Nephron (organoid): ENCODE data around the gene SOHLH1.

Source experiments
- H3K27ac Mint-ChIP-seq, 3 experiments: 2 replicates each; pipeline ENCODE4 v1.8.0; 2020; ENCODE audit warnings: mixed read lengths in 3 of 3, mild to moderate bottlenecking in 2 of 3, moderate library complexity in 1 of 3
- H3K27me3 Mint-ChIP-seq: 2 replicates; pipeline ENCODE4 v1.8.0; 2021; ENCODE audit warnings: low read depth, mild to moderate bottlenecking, moderate library complexity, mixed read lengths
- H3K36me3 Mint-ChIP-seq: 2 replicates; pipeline ENCODE4 v1.8.0; 2020; ENCODE audit warnings: low read depth, mixed read lengths
- H3K4me1 Mint-ChIP-seq: 2 replicates; pipeline ENCODE4 v1.8.0; 2020; ENCODE audit warnings: mixed read lengths
- H3K4me3 Mint-ChIP-seq, 3 experiments: 2 replicates each; pipeline ENCODE4 v1.8.0; 2020; ENCODE audit warnings: mild to moderate bottlenecking in 3 of 3, mixed read lengths in 3 of 3, moderate library complexity in 2 of 3
- H3K9me3 Mint-ChIP-seq: 2 replicates; pipeline ENCODE4 v1.8.0; 2020; ENCODE audit warnings: mixed read lengths
- TF ChIP-seq, protein P1 (sequence below), 3 experiments: fragments of 200-600 bp; sonication (generic); IDR thresholded peaks; one replicate each; pipeline ENCODE4 v1.5.0; 2021; ENCODE audit warnings: antibody characterized with exemption in 3 of 3; ENCODE audit not compliant: unreplicated experiment in 3 of 3

SOHLH1 gene, protein sequence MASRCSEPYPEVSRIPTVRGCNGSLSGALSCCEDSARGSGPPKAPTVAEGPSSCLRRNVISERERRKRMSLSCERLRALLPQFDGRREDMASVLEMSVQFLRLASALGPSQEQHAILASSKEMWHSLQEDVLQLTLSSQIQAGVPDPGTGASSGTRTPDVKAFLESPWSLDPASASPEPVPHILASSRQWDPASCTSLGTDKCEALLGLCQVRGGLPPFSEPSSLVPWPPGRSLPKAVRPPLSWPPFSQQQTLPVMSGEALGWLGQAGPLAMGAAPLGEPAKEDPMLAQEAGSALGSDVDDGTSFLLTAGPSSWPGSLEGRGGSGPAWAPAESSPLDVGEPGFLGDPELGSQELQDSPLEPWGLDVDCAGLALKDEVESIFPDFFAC

DNA sequence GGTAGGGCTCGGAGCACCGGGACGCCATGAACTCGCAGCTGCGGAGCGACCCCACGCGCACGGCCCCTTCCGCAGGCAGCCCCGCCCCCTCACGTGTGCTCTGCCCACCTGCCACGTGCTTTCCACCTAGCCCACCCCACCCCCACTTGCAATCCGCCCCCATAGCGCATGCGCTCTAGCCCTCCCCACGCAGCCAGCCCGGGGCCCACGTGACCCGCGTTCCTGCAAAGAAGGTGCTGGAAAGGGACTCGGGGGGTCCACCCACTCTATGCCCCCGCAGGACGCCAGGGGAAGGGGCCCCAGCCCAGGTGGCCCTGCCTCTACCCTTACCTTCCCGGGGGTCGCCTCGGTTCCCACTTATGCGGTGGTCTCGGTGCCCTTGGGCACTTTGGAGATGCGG, at the start of gene SOHLH1:
TSS of gene SOHLH1 (minus strand) at position 42 of the 400 bp plus-strand sequence. CDS start at position 28, 14 bp downstream.
- H3K27me3 Mint-ChIP-seq: peaks cover 18% of the 10 kb centered on the region
- H3K4me3 Mint-ChIP-seq: no peak within 1 kb of the TSS
- H3K27ac Mint-ChIP-seq: no peak within 1 kb of the TSS
- no peaks in the 10 kb centered on the region for H3K36me3 Mint-ChIP-seq
- no peaks in the 10 kb centered on the region for H3K4me1 Mint-ChIP-seq
- TF ChIP-seq, protein P1, sequence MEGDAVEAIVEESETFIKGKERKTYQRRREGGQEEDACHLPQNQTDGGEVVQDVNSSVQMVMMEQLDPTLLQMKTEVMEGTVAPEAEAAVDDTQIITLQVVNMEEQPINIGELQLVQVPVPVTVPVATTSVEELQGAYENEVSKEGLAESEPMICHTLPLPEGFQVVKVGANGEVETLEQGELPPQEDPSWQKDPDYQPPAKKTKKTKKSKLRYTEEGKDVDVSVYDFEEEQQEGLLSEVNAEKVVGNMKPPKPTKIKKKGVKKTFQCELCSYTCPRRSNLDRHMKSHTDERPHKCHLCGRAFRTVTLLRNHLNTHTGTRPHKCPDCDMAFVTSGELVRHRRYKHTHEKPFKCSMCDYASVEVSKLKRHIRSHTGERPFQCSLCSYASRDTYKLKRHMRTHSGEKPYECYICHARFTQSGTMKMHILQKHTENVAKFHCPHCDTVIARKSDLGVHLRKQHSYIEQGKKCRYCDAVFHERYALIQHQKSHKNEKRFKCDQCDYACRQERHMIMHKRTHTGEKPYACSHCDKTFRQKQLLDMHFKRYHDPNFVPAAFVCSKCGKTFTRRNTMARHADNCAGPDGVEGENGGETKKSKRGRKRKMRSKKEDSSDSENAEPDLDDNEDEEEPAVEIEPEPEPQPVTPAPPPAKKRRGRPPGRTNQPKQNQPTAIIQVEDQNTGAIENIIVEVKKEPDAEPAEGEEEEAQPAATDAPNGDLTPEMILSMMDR (IDR thresholded peaks at IDR 0.05; ENCODE audit: unreplicated experiment in 3 of 3): no peak
- no peaks in the 10 kb centered on the region for H3K9me3 Mint-ChIP-seq

DNA sequence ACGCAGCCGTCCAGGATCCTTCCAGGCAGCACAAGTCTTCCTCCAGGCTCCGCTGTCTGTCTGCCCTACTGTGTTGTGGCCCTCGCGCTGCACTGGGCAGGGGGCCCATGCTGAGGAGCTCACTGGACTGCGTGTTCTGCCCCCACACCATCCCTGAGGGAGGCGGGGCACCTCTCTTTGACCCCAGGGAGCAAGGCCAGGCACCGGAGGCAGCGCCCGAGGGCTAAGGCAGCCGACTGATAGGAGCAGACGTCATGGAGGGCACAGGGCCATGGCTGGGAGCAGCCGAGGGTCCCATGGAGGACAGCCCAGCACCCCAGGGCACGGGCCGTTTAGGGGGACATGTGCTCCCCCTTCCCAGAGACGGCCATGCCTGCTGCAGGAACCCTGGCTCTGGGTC, 49.4 kb upstream of the SOHLH1 start:
- Mint-ChIP-seq H3K9me3 (no peaks in the 10 kb centered on the region), H3K36me3 (no peaks in the 10 kb centered on the region), H3K4me3 (no peak overlapping the region), H3K27ac (no peak overlapping the region), H3K4me1 (no peaks in the 10 kb centered on the region), H3K27me3 (peaks cover 10% of the 10 kb centered on the region)
- TF ChIP-seq, protein P1 (IDR thresholded peaks at IDR 0.05; ENCODE audit: unreplicated experiment in 3 of 3): no peak

DNA sequence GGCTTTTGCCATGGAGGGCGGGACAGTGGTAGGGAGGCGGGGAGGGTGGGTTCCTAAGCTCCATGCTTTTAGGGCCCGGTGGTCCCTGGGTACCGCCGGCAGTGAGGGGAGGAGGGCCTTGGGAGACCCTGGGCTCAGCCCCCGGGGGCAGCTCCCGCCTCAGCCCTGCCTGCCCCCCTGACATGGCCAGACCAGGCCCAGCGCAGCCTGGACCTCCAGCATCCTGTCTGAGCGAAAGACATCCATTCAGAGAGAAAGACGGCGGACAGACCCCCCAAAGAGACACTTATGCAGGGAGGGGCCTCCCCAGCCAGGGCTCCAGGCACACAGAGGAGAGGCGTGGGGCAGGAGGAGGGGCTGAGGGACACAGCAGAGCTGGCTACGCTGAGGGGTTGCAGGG, 48.0 kb upstream of the SOHLH1 start:
- Mint-ChIP-seq H3K27me3 (peaks cover 7% of the 10 kb centered on the region), H3K4me3 (no peak overlapping the region), H3K9me3 (no peaks in the 10 kb centered on the region), H3K36me3 (no peaks in the 10 kb centered on the region), H3K27ac (no peak overlapping the region), H3K4me1 (no peaks in the 10 kb centered on the region)
- TF ChIP-seq, protein P1 (IDR thresholded peaks at IDR 0.05; ENCODE audit: unreplicated experiment in 3 of 3): no peak

DNA sequence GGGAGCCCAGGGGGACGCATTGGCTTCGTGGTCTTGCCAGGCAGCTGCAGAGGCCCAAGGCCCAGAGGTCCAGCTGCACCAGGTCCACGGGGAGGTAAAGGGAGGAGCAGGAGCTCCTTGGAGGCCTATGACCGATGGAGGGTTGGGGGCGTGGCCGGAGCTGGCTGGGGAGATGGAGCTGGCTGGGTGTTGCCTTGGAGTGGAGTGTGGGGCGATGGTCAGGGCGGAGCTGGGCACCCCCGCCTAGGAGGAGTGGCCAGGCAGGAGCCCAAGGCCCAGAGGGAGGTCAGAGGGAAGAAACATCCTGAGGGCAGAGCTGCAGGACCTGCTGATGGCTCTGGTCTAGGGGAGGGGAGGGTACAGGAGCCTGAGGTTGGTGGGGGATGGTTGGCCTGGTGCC, 47.3 kb upstream of the SOHLH1 start:
- Mint-ChIP-seq H3K27me3 (peaks cover 2% of the 10 kb centered on the region), H3K9me3 (no peaks in the 10 kb centered on the region), H3K4me1 (no peaks in the 10 kb centered on the region), H3K36me3 (no peaks in the 10 kb centered on the region), H3K4me3 (no peak overlapping the region), H3K27ac (no peak overlapping the region)
- TF ChIP-seq, protein P1 (IDR thresholded peaks at IDR 0.05; ENCODE audit: unreplicated experiment in 3 of 3): no peak

DNA sequence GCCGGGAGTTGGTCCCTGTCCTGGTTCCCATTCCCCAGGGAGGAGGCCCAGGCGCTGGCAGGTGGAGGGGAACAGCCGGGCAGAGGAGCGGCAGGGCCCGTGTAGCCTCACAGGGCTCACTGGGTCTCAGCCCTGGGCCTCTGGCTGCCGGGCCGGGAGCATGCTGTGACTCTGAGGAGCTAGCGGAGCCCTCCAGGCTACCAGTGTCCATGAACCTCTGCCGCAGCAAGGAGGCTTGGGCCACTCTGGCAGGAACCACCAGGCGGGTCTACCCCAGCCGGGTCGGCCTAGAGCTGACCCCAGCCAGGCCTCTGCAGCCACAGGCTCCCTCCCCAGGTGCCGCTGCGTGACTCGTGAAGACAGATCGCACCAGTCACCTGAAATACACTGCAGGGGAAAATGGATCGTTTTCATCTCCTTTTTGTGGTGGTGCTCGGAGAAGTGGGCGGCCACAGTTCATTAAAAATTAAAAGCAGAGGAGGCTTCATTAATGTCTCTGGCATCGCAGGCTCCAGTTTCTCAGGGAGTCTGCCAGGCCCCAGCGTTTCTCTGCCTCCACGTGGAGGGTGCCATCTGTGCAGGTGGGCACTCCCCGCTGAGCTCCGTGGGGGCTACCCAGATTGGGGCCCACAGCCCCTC, 46.5 kb upstream of the SOHLH1 start:
- no peak overlapping the region for H3K4me3 Mint-ChIP-seq

More for the DNA sequence above, 46.5 kb upstream of the SOHLH1 start:
- Mint-ChIP-seq H3K27me3 (no peaks in the 10 kb centered on the region), H3K36me3 (no peaks in the 10 kb centered on the region), H3K9me3 (no peaks in the 10 kb centered on the region), H3K4me1 (no peaks in the 10 kb centered on the region), H3K27ac (no peak overlapping the region)
- TF ChIP-seq, protein P1 (IDR thresholded peaks at IDR 0.05; ENCODE audit: unreplicated experiment in 3 of 3): no peak
